IPS-18a (cell line): ENCODE data around the gene KRT6C.

ENCODE experiments used
- H3K27ac ChIP-seq: one replicate; pipeline ENCODE4 v1.5.1; 2013; ENCODE audit warnings: low read length
- H3K27me3 ChIP-seq: one replicate; pipeline ENCODE4 v1.6.1; 2013; ENCODE audit warnings: mild to moderate bottlenecking, low read length; ENCODE audit not compliant: control insufficient read depth, insufficient read depth
- H3K36me3 ChIP-seq: one replicate; pipeline ENCODE4 v1.6.1; 2013; ENCODE audit warnings: low read depth, low read length; ENCODE audit not compliant: control insufficient read depth
- H3K4me1 ChIP-seq: one replicate; pipeline ENCODE4 v1.6.1; 2013; ENCODE audit warnings: low read depth, low read length; ENCODE audit not compliant: control insufficient read depth
- H3K4me3 ChIP-seq: one replicate; pipeline ENCODE4 v1.5.1; 2013; ENCODE audit warnings: low read length
- H3K9ac ChIP-seq: one replicate; pipeline ENCODE4 v1.6.1; 2013; ENCODE audit warnings: mild to moderate bottlenecking, low read length, moderate library complexity
- H3K9me3 ChIP-seq: one replicate; pipeline ENCODE4 v1.6.1; 2013; ENCODE audit warnings: low read depth, low read length; ENCODE audit not compliant: control insufficient read depth

KRT6C gene

GRCh38 chr12:52473768-52474167, at the start of gene KRT6C:
Gene KRT6C (minus strand): TSS chr12:52473805. CDS start chr12:52473737, 68 bp downstream.
- H3K36me3 ChIP-seq: no peaks in the 10 kb centered on the region

GRCh38 chr12:52522346-52523011, 48.9 kb upstream of the KRT6C start:
- H3K36me3 ChIP-seq: no peaks in the 10 kb centered on the region
- no peak overlapping the region for H3K27ac ChIP-seq
- H3K9ac ChIP-seq: no peak overlapping the region
- no peaks in the 10 kb centered on the region for H3K9me3 ChIP-seq
- no peaks in the 10 kb centered on the region for H3K27me3 ChIP-seq
- no peak overlapping the region for H3K4me3 ChIP-seq
- no peaks in the 10 kb centered on the region for H3K4me1 ChIP-seq

More at GRCh38 chr12:52473768-52474167, at the start of gene KRT6C:
- H3K27me3 ChIP-seq: no peaks in the 10 kb centered on the region
- H3K4me3 ChIP-seq: no peak within 1 kb of the TSS
- H3K4me1 ChIP-seq: no peaks in the 10 kb centered on the region
- H3K9me3 ChIP-seq: no peaks in the 10 kb centered on the region
- no peak within 1 kb of the TSS for H3K27ac ChIP-seq
- no peak within 1 kb of the TSS for H3K9ac ChIP-seq

- Histone ChIP-seq H3K36me3 (no peaks in the 10 kb centered on the region), H3K9me3 (no peaks in the 10 kb centered on the region), H3K4me3 (no peak overlapping the region), H3K27me3 (no peaks in the 10 kb centered on the region), H3K27ac (no peak overlapping the region), H3K9ac (no peak overlapping the region), H3K4me1 (no peaks in the 10 kb centered on the region)
Measured at GRCh38 chr12:52521568-52522266, 48.1 kb upstream of the KRT6C start.

- no peaks in the 10 kb centered on the region for H3K9me3 ChIP-seq
- no peaks in the 10 kb centered on the region for H3K36me3 ChIP-seq
- H3K9ac ChIP-seq: no peak overlapping the region
- no peak overlapping the region for H3K4me3 ChIP-seq
- no peak overlapping the region for H3K27ac ChIP-seq
- no peaks in the 10 kb centered on the region for H3K27me3 ChIP-seq
- H3K4me1 ChIP-seq: no peaks in the 10 kb centered on the region
Measured at GRCh38 chr12:52521175-52521567, 47.6 kb upstream of the KRT6C start.

- H3K9me3 ChIP-seq: no peaks in the 10 kb centered on the region
- no peaks in the 10 kb centered on the region for H3K27me3 ChIP-seq
- no peak within 1 kb of the TSS for H3K27ac ChIP-seq
- H3K4me1 ChIP-seq: no peaks in the 10 kb centered on the region
- no peak within 1 kb of the TSS for H3K9ac ChIP-seq
- no peaks in the 10 kb centered on the region for H3K36me3 ChIP-seq
- H3K4me3 ChIP-seq: no peak within 1 kb of the TSS
Measured at GRCh38 chr12:52519826-52520662, 46.4 kb upstream of the KRT6C start, which contains the start of gene KRT5. Gene KRT5 (minus strand): TSS chr12:52520394. CDS start chr12:52520296, 98 bp downstream.

- no peak overlapping the region for H3K4me3 ChIP-seq
- H3K27me3 ChIP-seq: no peaks in the 10 kb centered on the region
- H3K9me3 ChIP-seq: no peaks in the 10 kb centered on the region
Measured at GRCh38 chr12:52519387-52519703, 45.7 kb upstream of the KRT6C start.

GRCh38 chr12:52518574-52519386, 45.2 kb upstream of the KRT6C start:
- H3K4me3 ChIP-seq: no peak overlapping the region
- H3K4me1 ChIP-seq: no peaks in the 10 kb centered on the region
- no peaks in the 10 kb centered on the region for H3K36me3 ChIP-seq
- no peaks in the 10 kb centered on the region for H3K9me3 ChIP-seq
- no peaks in the 10 kb centered on the region for H3K27me3 ChIP-seq
- no peak overlapping the region for H3K9ac ChIP-seq
- no peak overlapping the region for H3K27ac ChIP-seq

More at GRCh38 chr12:52519387-52519703, 45.7 kb upstream of the KRT6C start:
- Histone ChIP-seq H3K27ac (no peak overlapping the region), H3K9ac (no peak overlapping the region), H3K4me1 (no peaks in the 10 kb centered on the region), H3K36me3 (no peaks in the 10 kb centered on the region)

GRCh38 chr12:52517888-52518287, 44.3 kb upstream of the KRT6C start:
- Histone ChIP-seq H3K4me3 (no peak overlapping the region), H3K27ac (no peak overlapping the region), H3K4me1 (no peaks in the 10 kb centered on the region)

GRCh38 chr12:52517005-52517835, 43.6 kb upstream of the KRT6C start:
- H3K4me1 ChIP-seq: no peaks in the 10 kb centered on the region
- H3K9ac ChIP-seq: no peak overlapping the region
- no peaks in the 10 kb centered on the region for H3K27me3 ChIP-seq
- no peak overlapping the region for H3K27ac ChIP-seq
- no peak overlapping the region for H3K4me3 ChIP-seq
- no peaks in the 10 kb centered on the region for H3K36me3 ChIP-seq
- H3K9me3 ChIP-seq: no peaks in the 10 kb centered on the region

More at GRCh38 chr12:52517888-52518287, 44.3 kb upstream of the KRT6C start:
- no peaks in the 10 kb centered on the region for H3K27me3 ChIP-seq
- H3K9ac ChIP-seq: no peak overlapping the region
- H3K36me3 ChIP-seq: no peaks in the 10 kb centered on the region
- H3K9me3 ChIP-seq: no peaks in the 10 kb centered on the region

GRCh38 chr12:52515927-52516831, 42.6 kb upstream of the KRT6C start:
- H3K9me3 ChIP-seq: no peaks in the 10 kb centered on the region
- H3K9ac ChIP-seq: no peak overlapping the region
- H3K27ac ChIP-seq: no peak overlapping the region
- no peaks in the 10 kb centered on the region for H3K4me1 ChIP-seq
- no peak overlapping the region for H3K4me3 ChIP-seq
- H3K36me3 ChIP-seq: no peaks in the 10 kb centered on the region
- H3K27me3 ChIP-seq: no peaks in the 10 kb centered on the region
